ENCODE data around the gene GJA3.

GJA3 gene

GRCh38 chr13:20126541-20127261 lies 34.2 kb downstream of the GJA3 start:
- DNase-seq = no peak

GRCh38 chr13:20125783-20126165 lies 35.1 kb downstream of the GJA3 start:
- no peak for DNase-seq

- no peak for DNase-seq
These were observed 35.6 kb downstream of the GJA3 start for GRCh38 chr13:20125129-20125782.

- DNase-seq = no peak
These were observed 36.5 kb downstream of the GJA3 start for GRCh38 chr13:20124303-20124702.

GRCh38 chr13:20121159-20121525 lies 39.7 kb downstream of the GJA3 start:
- no peak for DNase-seq

GRCh38 chr13:20119960-20120359 lies 40.9 kb downstream of the GJA3 start:
- no peak for DNase-seq

GRCh38 chr13:20118268-20119140 lies 42.3 kb downstream of the GJA3 start:
- DNase-seq = no peak

GRCh38 chr13:20116213-20116612 lies 44.6 kb downstream of the GJA3 start:
- DNase-seq = no peak

GRCh38 chr13:20114066-20114610 lies 46.7 kb downstream of the GJA3 start:
- no peak for DNase-seq

- no peak for DNase-seq
These were observed 51.8 kb downstream of the GJA3 start for GRCh38 chr13:20109037-20109436.

GRCh38 chr13:20106742-20107141 lies 54.1 kb downstream of the GJA3 start:
- DNase-seq = no peak

GRCh38 chr13:20105161-20105689 lies 55.6 kb downstream of the GJA3 start:
- DNase-seq = no peak

- DNase-seq = no peak
These were observed 58.2 kb downstream of the GJA3 start for GRCh38 chr13:20102525-20103180.

- DNase-seq = no peak
These were observed 59.2 kb downstream of the GJA3 start for GRCh38 chr13:20101467-20102316.

- no peak for DNase-seq
These were observed 61.5 kb downstream of the GJA3 start for GRCh38 chr13:20099319-20099718.

GRCh38 chr13:20093951-20094350 lies 66.9 kb downstream of the GJA3 start:
- DNase-seq = no peak

GRCh38 chr13:20090349-20090748 lies 70.5 kb downstream of the GJA3 start:
- no peak for DNase-seq

All from NCI-H2227 treated with DMSO at 0.1 percent for 48 hours (cell line).